K562 (cell line): Measurements from ENCODE around the gene RPRML. TPM values are rescaled to one million over a fixed set of nuclear protein-coding genes. Genes with fewer than 3 reads are reported as not detected.
A peak's percentile ranks its signal among the peaks of the same experiment; 100 is the strongest.

Experiments
- BHLHE40 ChIP-seq: IDR thresholded peaks from 2 replicates; pipeline ENCODE4 v1.6.1; 2011; ENCODE audit warnings: low read length, improper control_type of control experiment
- CHD1 ChIP-seq: fragments of 200-600 bp; sonication (generic); IDR thresholded peaks from one replicate; pipeline ENCODE4 v1.6.1; 2012; ENCODE audit warnings: mild to moderate bottlenecking, moderate library complexity, low read length, inconsistent platforms
- E2F6 ChIP-seq, 2 experiments: IDR thresholded peaks; 2 replicates each; pipeline ENCODE4 v1.6.1; 2011; ENCODE audit warnings: borderline replicate concordance in 1 of 2, control low read depth in 1 of 2, low read depth in 1 of 2, low read length in 1 of 2, mild to moderate bottlenecking in 1 of 2, mixed read lengths in 1 of 2, moderate library complexity in 1 of 2; ENCODE audit not compliant: insufficient read depth in 1 of 2, insufficient read length in 1 of 2, poor library complexity in 1 of 2, severe bottlenecking in 1 of 2; ENCODE audit errors: extremely low read depth in 1 of 2
- FOS ChIP-seq: IDR thresholded peaks from 3 replicates; pipeline ENCODE4 v1.6.1; 2011; ENCODE audit not compliant: insufficient read length; ENCODE audit errors: extremely low read depth
- GABPB2 ChIP-seq: fragments of 250-450 bp; sonication (Bioruptor Pico); conservative IDR thresholded peaks from 2 replicates; pipeline ENCODE4 v1.5.1; 2021; ENCODE audit warnings: mild to moderate bottlenecking
- HEY1 ChIP-seq: fragments of 250-450 bp; sonication (Bioruptor Pico); IDR thresholded peaks from 2 replicates; pipeline ENCODE4 v1.5.0; 2020; ENCODE audit warnings: mild to moderate bottlenecking, moderate library complexity, borderline replicate concordance
- KLF1 ChIP-seq: fragments of 450-650 bp; IDR thresholded peaks from 2 replicates; pipeline ENCODE4 v1.6.1; 2016; ENCODE audit warnings: missing genetic modification characterization, missing compliant biosample characterization
- MAFF ChIP-seq: IDR thresholded peaks from 2 replicates; pipeline ENCODE4 v1.6.1; 2012; ENCODE audit warnings: low read length, improper control_type of control experiment
- MNT ChIP-seq, 2 experiments: fragments of 450-650 bp; conservative IDR thresholded peaks; 2 replicates each; pipeline ENCODE4 v1.6.1; 2017; ENCODE audit warnings: mild to moderate bottlenecking in 2 of 2, moderate library complexity in 2 of 2
- NFXL1 ChIP-seq: fragments of 450-650 bp; formaldehyde crosslinking; IDR thresholded peaks from 2 replicates; pipeline ENCODE4 v1.4.0; 2021; ENCODE audit warnings: mild to moderate bottlenecking
- PBX2 ChIP-seq, 2 experiments: IDR thresholded peaks in 1 of 2; conservative IDR thresholded peaks in 1 of 2; 2 replicates each; pipeline ENCODE4 v1.6.1; 2016; ENCODE audit warnings: low read depth in 2 of 2, mild to moderate bottlenecking in 1 of 2, missing compliant biosample characterization in 1 of 2, missing genetic modification characterization in 1 of 2, moderate library complexity in 1 of 2
- POLR2AphosphoS5 ChIP-seq: IDR thresholded peaks from 2 replicates; pipeline ENCODE4 v1.6.1; 2011; ENCODE audit warnings: mild to moderate bottlenecking, low read depth, low read length, moderate library complexity; ENCODE audit not compliant: control insufficient read depth, insufficient read depth
- RFX5 ChIP-seq: IDR thresholded peaks from 2 replicates; pipeline ENCODE4 v1.6.1; 2011; ENCODE audit warnings: low read depth, mild to moderate bottlenecking, improper control_type of control experiment, low read length
- SNRNP70 ChIP-seq: fragments of 200-400 bp; formaldehyde crosslinking; optimal IDR thresholded peaks from 2 replicates; pipeline ENCODE3; 2017; ENCODE audit warnings: low read depth, low read length
- STAG1 ChIP-seq: sonication (generic); formaldehyde crosslinking; IDR thresholded peaks from 2 replicates; pipeline ENCODE4 v1.5.0; 2020; ENCODE audit warnings: missing genetic modification reagents, borderline replicate concordance
- XRCC4 ChIP-seq: IDR thresholded peaks from one replicate; pipeline ENCODE4 v1.6.1; 2011; ENCODE audit not compliant: insufficient read depth, insufficient read length; ENCODE audit errors: extremely low read depth
- ZBTB11 ChIP-seq, 3 experiments: fragments of 200-800 bp in 1 of 3; fragments of 250-450 bp in 1 of 3; fragments of 450-650 bp in 1 of 3; sonication (Bioruptor Pico) in 1 of 3; sonication (Bioruptor generic) in 1 of 3; formaldehyde crosslinking in 1 of 3; IDR thresholded peaks; 2 replicates each; pipeline versions ENCODE4 v1.6.1 to v1.8.0; 2016 to 2022; ENCODE audit warnings: mild to moderate bottlenecking in 2 of 3, missing genetic modification characterization in 2 of 3, missing compliant biosample characterization in 1 of 3, moderate library complexity in 1 of 3
- ZNF57 ChIP-seq: fragments of 450-650 bp; formaldehyde crosslinking; IDR thresholded peaks from 2 replicates; pipeline ENCODE4 v1.4.0; 2020; ENCODE audit warnings: mild to moderate bottlenecking, moderate library complexity
- polyA plus RNA-seq, 8 experiments: library from polyadenylated mRNA; depleted of rRNA in 4 of 8; stranded (reverse) in 5 of 8; unstranded in 3 of 8; fragments of >200 nt; fragmentation: Nextera tagmentation in 2 of 8; fragmentation: Illumina TruSeq in 1 of 8; extraction: Ambion mirVana in 2 of 8; extraction: Trizol in 1 of 8; gene quantifications; 2 replicates each; pipeline versions ENCODE4 v1.2.1 to v1.2.3, GENCODE V29; 2011 to 2014; ENCODE audit warnings: inconsistent platforms in 1 of 8, missing spikeins in 1 of 8
- total RNA-seq, 7 experiments: library from RNA; depleted of rRNA in 6 of 7; stranded (reverse); fragments of >200 nt in 6 of 7; fragmentation: Illumina TruSeq in 2 of 7; extraction: Trizol in 2 of 7; gene quantifications; 2 replicates each; pipeline versions ENCODE4 v1.2.1 to v1.2.3, GENCODE V29; 2011 to 2021; ENCODE audit warnings: low replicate concordance in 1 of 7

RPRML gene
- total and polyA plus RNA-seq, 9 of the 15 experiments (the other 6 are each of a cell fraction or from before 2014, with no cell fraction given): not detected

- TF ChIP-seq ZBTB11 (CRISPR knock-in tag; IDR thresholded peaks at IDR 0.05) (no peak), SNRNP70 (no peak), NFXL1 (CRISPR knock-in tag) (no peak), GABPB2 (no peak), BHLHE40 (peak; percentile 68), FOS (no peak), MAFF (no peak; the same call in 1 of the 2 replicates), MNT (conservative IDR thresholded peaks at IDR 0.05) (peak in 1 of 2 experiments; percentile 39; a peak in 1 of 4 replicates), RFX5 (no peak), E2F6 (IDR thresholded peaks at IDR 0.05; ENCODE audit: borderline replicate concordance in 1 of 2, extremely low read depth in 1 of 2, insufficient read depth in 1 of 2, insufficient read length in 1 of 2, low read depth in 1 of 2, low read length in 1 of 2, poor library complexity in 1 of 2, severe bottlenecking in 1 of 2) (no peak), CHD1 (no peak), KLF1 (tag) (peak; percentile 99), HEY1 (CRISPR knock-in tag) (no peak), STAG1 (CRISPR knock-in tag) (no peak), XRCC4 (no peak), PBX2 (CRISPR knock-in tag; IDR thresholded peaks at IDR 0.05; ENCODE audit: low read depth) (no peak), PBX2 (tag; conservative IDR thresholded peaks at IDR 0.05; ENCODE audit: low read depth) (peak; percentile 56; the same call in 1 of the 2 replicates), POLR2AphosphoS5 (0 out of 2 replicates have a peak, but pooled peaks have one; percentile 17), ZNF57 (no peak)
These were observed 43.3 kb downstream of the RPRML start (continued) for GRCh38 chr17:46935658-46936266.
